ENCODE data around the gene LIMCH1. TPM values are rescaled to one million over a fixed set of nuclear protein-coding genes. Genes with fewer than 3 reads are reported as not detected.

LIMCH1 gene
- total RNA-seq, 1 experiment from 2014 or later, result 30.2 TPM

Other genes starting within 250 kb of the LIMCH1 start
- gene PHOX2B, start 210.6 kb downstream of the LIMCH1 start, total RNA-seq (2014; rRNA removed; shearing (Covaris generic)), result not detected in 2 replicates

All from Daoy (cell line).